NB4 (cell line): ENCODE results near the gene SERTAD4.

Experiments
- CTCF ChIP-seq: IDR thresholded peaks from one replicate; pipeline ENCODE4 v1.5.1; 2012; ENCODE audit warnings: low read depth, low read length
- POLR2A ChIP-seq: IDR thresholded peaks from 2 replicates; pipeline ENCODE4 v1.6.1; 2011; ENCODE audit warnings: mild to moderate bottlenecking; ENCODE audit not compliant: insufficient read length; ENCODE audit errors: extremely low read depth

- TF ChIP-seq CTCF (no peak), POLR2A (no peak)
These were observed 32.1 kb downstream of the SERTAD4 start for GRCh38 chr1:210264496-210265380.
